Activated CD8-positive, alpha-beta memory T cell treated with anti-CD3 and anti-CD28 coated beads, Interleukin-2, amount 10 ng/mL, durations not matched to agents 7 days and 5 days (primary cell): ENCODE results near the gene NBPF3. TPM values are rescaled to one million over a fixed set of nuclear protein-coding genes. Genes with fewer than 3 reads are reported as not detected.
"Not testable (repeated sequence)": the region's sequence is repeated elsewhere in the genome, so short reads cannot be mapped to it uniquely, and the experiment has no call there.

Experiments
- ATAC-seq: fragments of 150-1000 bp; cut with Tn5 transposase; one replicate; pipeline ENCODE4 v1.10.0; 2021; ENCODE audit warnings: moderate library complexity
- CTCF ChIA-PET: fragments of 350-600 bp; sonication (Branson Sonifier 250); formaldehyde crosslinking; loops from one replicate; lab custom pipeline; 2021; ENCODE audit warnings: antibody characterized with exemption; lab: Charles Lee
- DNase-seq: peaks from one replicate; pipeline ENCODE4 v3.0.0-alpha.2; 2020
- H3K27ac Mint-ChIP-seq: one replicate; pipeline ENCODE4 v1.8.0; 2021; ENCODE audit warnings: mild to moderate bottlenecking, mixed read lengths
- H3K27me3 Mint-ChIP-seq: one replicate; pipeline ENCODE4 v1.8.0; 2021; ENCODE audit warnings: mixed read lengths
- H3K36me3 Mint-ChIP-seq: one replicate; pipeline ENCODE4 v1.8.0; 2021; ENCODE audit warnings: mild to moderate bottlenecking, mixed read lengths
- H3K4me1 Mint-ChIP-seq: one replicate; pipeline ENCODE4 v1.8.0; 2021; ENCODE audit warnings: mixed read lengths
- H3K4me3 Mint-ChIP-seq: one replicate; pipeline ENCODE4 v1.8.0; 2021; ENCODE audit warnings: mild to moderate bottlenecking, moderate library complexity, mixed read lengths
- H3K9me3 Mint-ChIP-seq: one replicate; pipeline ENCODE4 v1.8.0; 2022; ENCODE audit warnings: low read depth, mixed read lengths
- total RNA-seq, 2 experiments: library from RNA; stranded (reverse); gene quantifications; one replicate each; pipeline ENCODE4 v1.2.3, GENCODE V29; 2021

Gene NBPF3
- total RNA-seq, 2 experiments from 2014 or later = 4.8 to 7.7 TPM

- H3K4me3 Mint-ChIP-seq, CTCF ChIA-PET, H3K27me3 Mint-ChIP-seq, H3K27ac Mint-ChIP-seq, H3K4me1 Mint-ChIP-seq, ATAC-seq, H3K9me3 Mint-ChIP-seq, H3K36me3 Mint-ChIP-seq, DNase-seq: not testable (repeated sequence)
Measured at GRCh38 chr1:21519486-21520070, 79.6 kb downstream of the NBPF3 start.

GRCh38 chr1:21520899-21521716 lies 81.2 kb downstream of the NBPF3 start:
- no peak for DNase-seq
- CTCF ChIA-PET = no interaction called here
- Mint-ChIP-seq H3K27ac (no peak overlapping the region), H3K4me1 (no peaks in the 10 kb centered on the region), H3K9me3 (no peaks in the 10 kb centered on the region), H3K36me3 (no peaks in the 10 kb centered on the region), H3K4me3 (no peak overlapping the region), H3K27me3 (peaks cover 3% of the 10 kb centered on the region)
- ATAC-seq = no peak

GRCh38 chr1:21521717-21522060 lies 81.8 kb downstream of the NBPF3 start:
- peaks cover under 1% of the 10 kb centered on the region for H3K27me3 Mint-ChIP-seq
- ATAC-seq (no peak), DNase-seq (no peak)
- H3K27ac Mint-ChIP-seq = no peak overlapping the region
- H3K4me3 Mint-ChIP-seq = no peak overlapping the region
- CTCF ChIA-PET = interaction anchor here (0.9 kb wide), 1 partner anchor 11 kb away, joined by 3 read pairs; no protein-coding TSS in a partner anchor
- no peaks in the 10 kb centered on the region for H3K9me3 Mint-ChIP-seq
- H3K4me1 Mint-ChIP-seq = no peaks in the 10 kb centered on the region
- H3K36me3 Mint-ChIP-seq = no peaks in the 10 kb centered on the region

GRCh38 chr1:21522525-21523038 lies 82.6 kb downstream of the NBPF3 start:
- H3K4me1 Mint-ChIP-seq = no peaks in the 10 kb centered on the region
- H3K36me3 Mint-ChIP-seq = no peaks in the 10 kb centered on the region
- no peak for ATAC-seq
- DNase-seq = no peak
- H3K4me3 Mint-ChIP-seq = no peak overlapping the region
- H3K27ac Mint-ChIP-seq = no peak overlapping the region
- H3K9me3 Mint-ChIP-seq = no peaks in the 10 kb centered on the region
- H3K27me3 Mint-ChIP-seq = peaks cover 3% of the 10 kb centered on the region
- CTCF ChIA-PET = interaction anchor here (0.9 to 1.1 kb wide), 2 partner anchors 11 to 13 kb away, joined by 3 to 6 read pairs; partner anchors contain the start of gene ALPL

GRCh38 chr1:21523297-21523813 lies 83.4 kb downstream of the NBPF3 start:
- no peaks in the 10 kb centered on the region for H3K36me3 Mint-ChIP-seq
- no peak overlapping the region for H3K27ac Mint-ChIP-seq
- no peaks in the 10 kb centered on the region for H3K9me3 Mint-ChIP-seq
- H3K4me3 Mint-ChIP-seq = no peak overlapping the region
- CTCF ChIA-PET = interaction anchor here (1.1 kb wide), 1 partner anchor 14 kb away, joined by 6 read pairs; the partner anchor contains the start of gene ALPL
- DNase-seq = no peak
- no peak for ATAC-seq
- H3K4me1 Mint-ChIP-seq = no peaks in the 10 kb centered on the region
- H3K27me3 Mint-ChIP-seq = peaks cover 3% of the 10 kb centered on the region

- ATAC-seq (no peak), DNase-seq (no peak)
- H3K4me1 Mint-ChIP-seq = no peaks in the 10 kb centered on the region
- no peak overlapping the region for H3K4me3 Mint-ChIP-seq
- no peaks in the 10 kb centered on the region for H3K36me3 Mint-ChIP-seq
- H3K27ac Mint-ChIP-seq = no peak overlapping the region
- peaks cover 3% of the 10 kb centered on the region for H3K27me3 Mint-ChIP-seq
- CTCF ChIA-PET = interaction anchor here (0.7 kb wide), 1 partner anchor 156 kb away, joined by 3 read pairs; no protein-coding TSS in a partner anchor
- H3K9me3 Mint-ChIP-seq = no peaks in the 10 kb centered on the region
Measured at GRCh38 chr1:21524220-21524619, 84.3 kb downstream of the NBPF3 start.

GRCh38 chr1:21524686-21525339 lies 84.9 kb downstream of the NBPF3 start:
- DNase-seq (no peak), ATAC-seq (no peak)
- no peak overlapping the region for H3K27ac Mint-ChIP-seq
- no peaks in the 10 kb centered on the region for H3K4me1 Mint-ChIP-seq
- H3K27me3 Mint-ChIP-seq = peaks cover 5% of the 10 kb centered on the region
- CTCF ChIA-PET = no interaction called here
- no peak overlapping the region for H3K4me3 Mint-ChIP-seq
- no peaks in the 10 kb centered on the region for H3K9me3 Mint-ChIP-seq
- H3K36me3 Mint-ChIP-seq = no peaks in the 10 kb centered on the region

GRCh38 chr1:21525340-21525717 lies 85.4 kb downstream of the NBPF3 start:
- Mint-ChIP-seq H3K9me3 (no peaks in the 10 kb centered on the region), H3K27me3 (peaks cover 10% of the 10 kb centered on the region), H3K36me3 (no peaks in the 10 kb centered on the region), H3K27ac (no peak overlapping the region), H3K4me1 (no peaks in the 10 kb centered on the region), H3K4me3 (no peak overlapping the region)
- CTCF ChIA-PET = no interaction called here
- DNase-seq (no peak), ATAC-seq (no peak)

- Mint-ChIP-seq H3K36me3 (no peaks in the 10 kb centered on the region), H3K27ac (no peak overlapping the region), H3K4me1 (no peaks in the 10 kb centered on the region), H3K4me3 (no peak overlapping the region), H3K9me3 (no peaks in the 10 kb centered on the region), H3K27me3 (peaks cover 13% of the 10 kb centered on the region)
- CTCF ChIA-PET = interaction anchor here (0.8 kb wide), 1 partner anchor 11 kb away, joined by 3 read pairs; no protein-coding TSS in a partner anchor
- ATAC-seq (no peak), DNase-seq (no peak)
Measured at GRCh38 chr1:21526441-21526840, 86.5 kb downstream of the NBPF3 start.

GRCh38 chr1:21530368-21531016 lies 90.6 kb downstream of the NBPF3 start:
- no peaks in the 10 kb centered on the region for H3K4me1 Mint-ChIP-seq
- H3K4me3 Mint-ChIP-seq = no peak overlapping the region
- ATAC-seq = no peak
- no peak overlapping the region for H3K27ac Mint-ChIP-seq
- H3K36me3 Mint-ChIP-seq = no peaks in the 10 kb centered on the region
- CTCF ChIA-PET = no interaction called here
- H3K27me3 Mint-ChIP-seq = peaks cover 27% of the 10 kb centered on the region
- DNase-seq = no peak
- H3K9me3 Mint-ChIP-seq = no peaks in the 10 kb centered on the region

- no peak for DNase-seq
- H3K27me3 Mint-ChIP-seq = peaks cover 31% of the 10 kb centered on the region
- H3K4me1 Mint-ChIP-seq = no peaks in the 10 kb centered on the region
- no peak overlapping the region for H3K27ac Mint-ChIP-seq
- no peaks in the 10 kb centered on the region for H3K9me3 Mint-ChIP-seq
- no peak for ATAC-seq
- CTCF ChIA-PET = no interaction called here
- H3K4me3 Mint-ChIP-seq = no peak overlapping the region
- H3K36me3 Mint-ChIP-seq = no peaks in the 10 kb centered on the region
Measured at GRCh38 chr1:21531241-21531640, 91.3 kb downstream of the NBPF3 start.

GRCh38 chr1:21532496-21532895 lies 92.6 kb downstream of the NBPF3 start:
- ATAC-seq (no peak), DNase-seq (no peak)
- no peaks in the 10 kb centered on the region for H3K36me3 Mint-ChIP-seq
- peaks cover 29% of the 10 kb centered on the region for H3K27me3 Mint-ChIP-seq
- H3K9me3 Mint-ChIP-seq = no peaks in the 10 kb centered on the region
- H3K27ac Mint-ChIP-seq = no peak overlapping the region
- CTCF ChIA-PET = interaction anchor here (1.2 kb wide), 1 partner anchor 835 kb away, joined by 3 read pairs; no protein-coding TSS in a partner anchor
- H3K4me3 Mint-ChIP-seq = no peak overlapping the region
- no peaks in the 10 kb centered on the region for H3K4me1 Mint-ChIP-seq
